HG03196 (cell line): ENCODE data around the gene TCAP.
"Not testable (repeated sequence)": the region's sequence is repeated elsewhere in the genome, so short reads cannot be mapped to it uniquely, and the experiment has no call there.

ENCODE experiments used
- ATAC-seq: cut with Tn5 transposase; IDR thresholded peaks from one replicate; pipeline ENCODE4 v1.9.1; 2021; ENCODE audit not compliant: unreplicated experiment

Gene TCAP

GRCh38 chr17:39702901-39703893 is 38.0 kb downstream of the TCAP start:
- no peak for ATAC-seq

- no peak for ATAC-seq
These were observed 38.8 kb downstream of the TCAP start for GRCh38 chr17:39703913-39704312.

GRCh38 chr17:39704821-39705551 is 39.8 kb downstream of the TCAP start:
- ATAC-seq, result no peak

- ATAC-seq, result no peak
These were observed 40.7 kb downstream of the TCAP start for GRCh38 chr17:39705786-39706348.

- no peak for ATAC-seq
These were observed 41.2 kb downstream of the TCAP start for GRCh38 chr17:39706383-39706782.

GRCh38 chr17:39706921-39707337 is 41.8 kb downstream of the TCAP start:
- no peak for ATAC-seq

GRCh38 chr17:39709319-39709997 is 44.3 kb downstream of the TCAP start:
- no peak for ATAC-seq

GRCh38 chr17:39709998-39710964 is 45.1 kb downstream of the TCAP start:
- ATAC-seq, result no peak

- ATAC-seq, result not testable (repeated sequence)
These were observed 45.9 kb downstream of the TCAP start for GRCh38 chr17:39711071-39711470.

GRCh38 chr17:39711851-39712250 is 46.7 kb downstream of the TCAP start:
- no peak for ATAC-seq

- no peak for ATAC-seq
These were observed 49.1 kb downstream of the TCAP start for GRCh38 chr17:39714234-39714633.

- no peak for ATAC-seq
These were observed 50.4 kb downstream of the TCAP start for GRCh38 chr17:39715375-39716072.
